PC-3 (cell line): ENCODE data around the gene PHLDA3.

Experiments
- CTCF ChIP-seq: fragments of 300-600 bp; sonication (generic); conservative IDR thresholded peaks from 2 replicates; pipeline ENCODE4 v1.5.1; 2017; ENCODE audit warnings: antibody characterized with exemption, low read depth, mild to moderate bottlenecking, low read length
- EZH2 ChIP-seq: fragments of 300-600 bp; sonication (generic); IDR thresholded peaks from one replicate; pipeline ENCODE4 v1.6.1; 2017; ENCODE audit warnings: antibody characterized with exemption, mild to moderate bottlenecking, low read length; ENCODE audit not compliant: unreplicated experiment
- EZH2phosphoT487 ChIP-seq: fragments of 300-600 bp; sonication (generic); IDR thresholded peaks from 2 replicates; pipeline ENCODE4 v1.6.1; 2018; ENCODE audit warnings: mild to moderate bottlenecking, antibody characterized with exemption, low read length, borderline replicate concordance

- TF ChIP-seq CTCF: no peak
- no peak for TF ChIP-seq EZH2
- TF ChIP-seq EZH2phosphoT487: no peak
These were observed 38.3 kb upstream of the PHLDA3 start for GRCh38 chr1:201507360-201507675.
